ENCODE results near the gene CTSA. TPM values are rescaled to one million over a fixed set of nuclear protein-coding genes. Genes with fewer than 3 reads are reported as not detected.
A peak's percentile ranks its signal among the peaks of the same experiment; 100 is the strongest.

The CTSA gene
- total RNA-seq, 1 donor from 2014 or later: 82.0 TPM

GRCh38 chr20:45911486-45912343 is 20.6 kb downstream of the CTSA start, which contains the start of gene PLTP:
PLTP (minus strand) TSS chr20:45912155; CDS start chr20:45911452, 703 bp downstream.
- no peaks in the 10 kb centered on the region for H3K36me3 ChIP-seq
- peak within 1 kb of the TSS; percentile 38 to 71 for H3K27ac ChIP-seq
- no peak for TF ChIP-seq CTCF (IDR thresholded peaks at IDR 0.05)
- H3K4me1 ChIP-seq: peaks cover 6 to 13% of the 10 kb centered on the region in 2 donors
- intact Hi-C loops (cut with DNase I): loop anchor here (1.0 kb wide), 1 partner anchor 23 kb away; the partner anchor contains the start of gene PCIF1
- H3K4me3 ChIP-seq: peak within 1 kb of the TSS; percentile 49 to 64
- peak in 1 of 2 donors; percentile 77 for DNase-seq (ENCODE audit: low spot score in 2 of 2)
- no peaks in the 10 kb centered on the region for H3K27me3 ChIP-seq
- no peaks in the 10 kb centered on the region for H3K9me3 ChIP-seq

GRCh38 chr20:45912344-45912682 is 21.2 kb downstream of the CTSA start:
- H3K9me3 ChIP-seq: no peaks in the 10 kb centered on the region
- peak overlapping the region; percentile 49 to 64 for H3K4me3 ChIP-seq
- no peak for DNase-seq (ENCODE audit: low spot score in 2 of 2)
- H3K36me3 ChIP-seq: no peaks in the 10 kb centered on the region
- H3K4me1 ChIP-seq: peaks cover 6 to 13% of the 10 kb centered on the region in 2 donors
- intact Hi-C loops (cut with DNase I): no loop called here
- no peak for TF ChIP-seq CTCF (IDR thresholded peaks at IDR 0.05)
- no peaks in the 10 kb centered on the region for H3K27me3 ChIP-seq
- peak overlapping the region in 1 of 2 donors; percentile 71 for H3K27ac ChIP-seq

- Histone ChIP-seq H3K36me3 (no peaks in the 10 kb centered on the region), H3K27me3 (no peaks in the 10 kb centered on the region), H3K4me3 (no peak overlapping the region), H3K27ac (no peak overlapping the region), H3K4me1 (peaks cover 6 to 13% of the 10 kb centered on the region in 2 donors), H3K9me3 (no peaks in the 10 kb centered on the region)
- no peak for TF ChIP-seq CTCF (IDR thresholded peaks at IDR 0.05)
- no peak for DNase-seq (ENCODE audit: low spot score in 2 of 2)
- intact Hi-C loops (cut with DNase I): no loop called here
Observed at GRCh38 chr20:45913116-45913515, 22.0 kb downstream of the CTSA start.

GRCh38 chr20:45917790-45918141 is 26.6 kb downstream of the CTSA start:
- H3K9me3 ChIP-seq: no peaks in the 10 kb centered on the region
- H3K4me3 ChIP-seq: no peak overlapping the region
- H3K36me3 ChIP-seq: no peaks in the 10 kb centered on the region
- no peaks in the 10 kb centered on the region for H3K27me3 ChIP-seq
- peak overlapping the region; percentile 37 to 53 for H3K27ac ChIP-seq
- no peak for DNase-seq (ENCODE audit: low spot score in 2 of 2)
- no peak for TF ChIP-seq CTCF (IDR thresholded peaks at IDR 0.05)
- H3K4me1 ChIP-seq: peaks cover 0 to 10% of the 10 kb centered on the region in 2 donors
- intact Hi-C loops (cut with DNase I): no loop called here

- no peak overlapping the region for H3K4me3 ChIP-seq
- no peak for TF ChIP-seq CTCF (IDR thresholded peaks at IDR 0.05)
- peak overlapping the region; percentile 37 to 53 for H3K27ac ChIP-seq
- intact Hi-C loops (cut with DNase I): no loop called here
- H3K27me3 ChIP-seq: no peaks in the 10 kb centered on the region
- no peak for DNase-seq (ENCODE audit: low spot score in 2 of 2)
- H3K36me3 ChIP-seq: no peaks in the 10 kb centered on the region
- peaks cover 0 to 10% of the 10 kb centered on the region in 2 donors for H3K4me1 ChIP-seq
- H3K9me3 ChIP-seq: no peaks in the 10 kb centered on the region
Observed at GRCh38 chr20:45918182-45918737, 27.1 kb downstream of the CTSA start.
